Omental fat pad (tissue), 4 donors: ENCODE data around the gene CLTB. TPM values are rescaled to one million over a fixed set of nuclear protein-coding genes. Genes with fewer than 3 reads are reported as not detected.

ENCODE experiments used
- ATAC-seq: fragments of 150-250 bp; one replicate; pipeline ENCODE4 v1.9.1; 2016; ENCODE audit warnings: mild to moderate bottlenecking, moderate library complexity; ENCODE audit not compliant: low FRiP score
- DNase-seq: peaks from one replicate; pipeline ENCODE4 v3.0.0-alpha.2; 2019; ENCODE audit warnings: low spot score
- CTCF ChIP-seq, 3 donors: fragments of 450-650 bp; IDR thresholded peaks; one replicate each; pipeline ENCODE4 v1.5.1; 2016 to 2017; ENCODE audit warnings: antibody characterized with exemption in 3 of 3, mild to moderate bottlenecking in 3 of 3, moderate library complexity in 2 of 3
- total RNA-seq, 4 donors: library from RNA; depleted of rRNA; stranded (reverse); fragments of >200 nt; gene quantifications; one replicate each; pipeline ENCODE4 v1.1.0, GENCODE V29; 2016

Gene CLTB
- total RNA-seq, 4 donors from 2014 or later: 119 to 171 (median 128) TPM

- ATAC-seq (no peak), DNase-seq (no peak)
- no peak for TF ChIP-seq CTCF (IDR thresholded peaks at IDR 0.05)
These were observed 34.4 kb downstream of the CLTB start for GRCh38 chr5:176381979-176382378.

GRCh38 chr5:176381423-176381822, 34.9 kb downstream of the CLTB start:
- DNase-seq: no peak
- no peak for ATAC-seq
- no peak for TF ChIP-seq CTCF (IDR thresholded peaks at IDR 0.05)

- no peak for TF ChIP-seq CTCF (IDR thresholded peaks at IDR 0.05)
- no peak for ATAC-seq
These were observed 36.5 kb downstream of the CLTB start for GRCh38 chr5:176379881-176380280.

GRCh38 chr5:176373100-176373818, 43.1 kb downstream of the CLTB start:
- ATAC-seq (no peak), DNase-seq (no peak)
- TF ChIP-seq CTCF (IDR thresholded peaks at IDR 0.05): no peak

More at GRCh38 chr5:176379881-176380280, 36.5 kb downstream of the CLTB start:
- DNase-seq: no peak

- TF ChIP-seq CTCF (IDR thresholded peaks at IDR 0.05): no peak
- ATAC-seq (no peak), DNase-seq (no peak)
These were observed 44.5 kb downstream of the CLTB start for GRCh38 chr5:176371621-176372539.

- DNase-seq (no peak), ATAC-seq (no peak)
- TF ChIP-seq CTCF (IDR thresholded peaks at IDR 0.05): no peak
These were observed 46.2 kb downstream of the CLTB start for GRCh38 chr5:176369934-176370711.
